Fibroblast of gingiva (primary cell): ENCODE results near the gene SPECC1.
"Not testable (repeated sequence)": the region's sequence is repeated elsewhere in the genome, so short reads cannot be mapped to it uniquely, and the experiment has no call there.

Experiments
- DNase-seq: peaks from one replicate; pipeline ENCODE4 v3.0.0-alpha.2; 2011; ENCODE audit warnings: low read depth

The SPECC1 gene

DNA sequence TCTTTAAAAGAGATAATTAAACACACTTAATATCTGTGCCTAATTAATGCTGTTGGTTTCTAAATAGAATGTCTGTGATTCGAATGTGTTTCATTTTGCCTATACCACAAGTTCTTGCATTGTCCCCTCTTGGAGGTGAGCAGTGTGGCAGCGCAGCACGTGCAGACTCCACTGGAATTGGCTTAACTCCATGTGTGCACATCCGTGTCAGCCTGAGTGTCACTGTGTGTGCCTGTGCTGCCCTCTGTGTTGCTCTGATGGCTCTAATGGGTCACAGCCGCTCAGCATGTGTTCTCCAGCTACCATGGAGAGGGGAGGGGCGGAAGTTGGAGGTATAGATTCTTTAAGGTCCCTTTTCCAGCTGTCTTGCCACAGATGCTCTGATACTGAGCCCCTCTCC, 226.6 kb downstream of the SPECC1 start:
- DNase-seq: no peak

DNA sequence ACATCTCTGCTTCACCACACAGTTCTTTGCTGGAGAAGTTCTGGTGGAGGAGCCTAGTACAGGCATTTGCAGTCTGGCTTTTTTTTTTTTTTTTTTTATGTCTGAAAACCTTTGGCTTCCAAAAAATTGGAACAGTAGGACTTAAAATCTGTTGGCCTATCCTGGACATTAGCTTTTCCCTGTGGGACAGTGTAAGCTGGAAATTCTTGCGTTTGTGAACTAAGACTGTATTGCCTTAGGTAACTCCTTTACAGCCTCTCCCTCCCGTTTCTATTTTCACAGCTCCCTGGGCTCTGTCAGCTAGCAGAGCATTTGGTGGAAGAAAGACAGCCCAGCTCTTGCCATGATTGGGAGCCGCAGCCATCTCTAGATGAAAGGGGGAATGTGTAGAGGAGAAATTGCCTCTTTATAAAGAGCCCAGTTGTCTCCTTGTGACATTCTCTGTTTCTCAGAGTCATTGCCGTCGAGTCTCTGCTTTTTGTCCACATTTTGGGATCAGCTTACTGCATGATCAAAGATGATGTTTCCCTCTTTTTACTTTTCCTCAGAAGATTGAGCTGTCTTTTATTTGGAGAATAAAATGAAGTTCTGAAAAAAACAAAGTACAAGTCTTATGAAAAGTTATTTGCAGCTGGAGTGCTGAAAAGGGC, 227.5 kb downstream of the SPECC1 start:
- no peak for DNase-seq

DNA sequence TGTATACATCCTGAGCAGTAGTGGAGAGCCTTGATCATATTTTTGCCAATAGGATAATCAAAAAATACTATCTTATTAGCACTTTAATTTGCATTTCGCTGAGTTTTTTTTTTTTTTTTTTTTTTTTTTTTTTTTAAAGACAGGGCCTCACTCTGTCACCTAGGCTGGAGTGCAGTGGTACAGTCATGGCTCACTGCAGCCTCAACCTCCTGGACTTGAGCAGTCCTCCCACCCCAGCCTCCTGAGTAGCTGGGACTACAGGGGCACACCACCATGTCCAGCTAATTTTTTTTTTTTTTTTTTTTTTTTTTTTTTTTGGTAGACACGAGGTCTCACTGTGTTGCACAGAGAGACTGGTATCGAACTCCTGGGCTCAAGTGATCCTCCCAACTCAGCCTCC, 230.6 kb downstream of the SPECC1 start:
- not testable (repeated sequence) for DNase-seq

DNA sequence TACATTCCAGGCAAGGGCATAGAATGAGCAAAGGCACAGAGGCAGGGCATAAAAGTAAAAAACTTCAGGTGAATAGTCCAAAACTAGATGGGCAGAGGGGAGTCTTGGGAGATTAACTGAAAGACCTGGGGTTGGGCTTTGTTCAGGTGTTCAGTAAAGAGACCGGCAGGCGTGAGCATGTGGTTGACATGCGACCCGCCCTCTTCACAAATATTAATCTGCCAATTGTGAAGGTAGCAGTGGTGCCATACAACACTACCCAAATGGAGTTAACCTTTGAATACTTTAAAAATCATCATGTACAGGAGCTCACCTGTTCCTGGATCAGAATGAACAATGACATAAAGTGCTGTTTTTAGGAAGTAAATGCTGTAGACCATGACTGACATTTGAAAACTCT, 232.7 kb downstream of the SPECC1 start:
- DNase-seq: no peak

DNA sequence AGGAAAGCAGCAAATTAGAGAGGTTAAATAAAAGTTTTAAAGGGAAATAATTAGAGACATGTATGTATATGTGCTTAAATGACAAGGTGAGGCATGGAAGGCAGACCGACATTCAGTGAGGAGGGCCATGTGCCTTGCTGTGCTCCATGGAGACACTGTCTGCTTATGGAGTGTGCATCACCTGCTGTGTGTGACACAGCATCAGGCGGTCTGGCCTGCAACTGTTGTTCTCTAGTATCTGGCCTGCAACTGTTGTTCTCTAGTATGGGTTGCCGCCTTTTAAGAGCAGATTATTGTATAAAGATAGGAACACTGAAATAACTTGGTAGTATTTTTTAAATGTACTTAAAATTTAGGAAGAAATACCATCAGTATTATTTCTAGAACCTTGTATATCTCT, 233.1 kb downstream of the SPECC1 start:
- DNase-seq: no peak

DNA sequence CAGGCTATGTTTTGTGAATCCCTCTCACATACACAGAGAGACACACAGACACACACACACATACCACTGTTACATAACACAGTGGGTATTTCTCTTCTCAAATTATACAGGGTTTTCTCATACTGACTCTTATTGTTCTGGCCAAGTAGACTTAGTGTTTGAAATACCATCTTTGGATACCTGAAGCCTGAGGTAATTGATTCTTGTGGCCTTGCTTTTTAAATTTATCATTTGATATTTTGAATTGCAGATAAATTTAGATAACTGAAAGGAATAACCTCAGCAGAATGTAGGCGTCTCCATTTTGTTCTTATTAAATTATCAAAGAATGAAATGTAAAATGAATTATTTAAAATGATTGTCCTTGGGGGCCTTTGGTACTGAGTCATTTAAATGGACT, 234.4 kb downstream of the SPECC1 start:
- no peak for DNase-seq

GRCh38 chr17:20244671-20245070, 235.5 kb downstream of the SPECC1 start:
- DNase-seq: peak; percentile 14

GRCh38 chr17:20246692-20247091, 237.5 kb downstream of the SPECC1 start:
- no peak for DNase-seq

DNA sequence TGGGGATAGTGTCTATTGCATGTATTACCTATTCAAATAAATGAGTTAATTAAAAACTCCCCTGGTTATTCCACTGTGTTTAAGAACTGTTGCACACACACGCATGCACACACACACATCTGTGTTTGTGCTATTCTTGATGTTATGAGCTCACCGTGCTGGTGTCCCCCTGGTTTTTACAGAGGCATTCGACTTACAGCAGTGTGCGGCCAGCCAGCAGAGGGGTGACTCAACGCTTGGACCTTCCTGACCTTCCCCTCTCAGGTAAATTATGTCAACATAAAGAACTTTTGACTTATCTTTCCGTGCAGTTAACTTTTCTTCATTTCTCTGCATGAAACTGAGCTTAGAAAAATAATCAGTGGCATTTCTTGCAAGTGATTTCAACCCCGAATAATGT, 244.2 kb downstream of the SPECC1 start:
- no peak for DNase-seq

DNA sequence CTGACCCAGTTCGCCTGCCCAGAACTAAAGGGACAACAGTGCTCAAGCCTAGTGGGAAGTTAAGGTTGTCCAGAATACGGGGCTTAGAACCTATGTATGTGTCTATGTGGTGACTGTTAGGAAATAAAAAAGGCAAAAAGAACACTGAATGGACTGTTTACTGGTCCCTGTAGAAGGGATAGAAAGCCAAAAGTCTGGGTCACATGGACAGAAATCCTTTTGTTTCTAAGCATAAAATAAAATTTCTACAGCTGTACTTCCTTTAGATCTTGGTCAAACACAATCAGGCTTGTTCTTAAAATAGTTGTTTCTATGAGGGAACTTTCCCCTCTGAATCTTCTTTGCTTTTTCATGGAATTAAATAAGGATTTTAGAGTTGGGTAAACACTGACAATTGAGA, 245.4 kb downstream of the SPECC1 start:
- DNase-seq: no peak

GRCh38 chr17:20256144-20256543, 247.0 kb downstream of the SPECC1 start:
- DNase-seq: no peak

- DNase-seq: no peak
Observed at GRCh38 chr17:20257008-20257407, 247.8 kb downstream of the SPECC1 start.

- no peak for DNase-seq
Observed at GRCh38 chr17:20257798-20258197, 248.6 kb downstream of the SPECC1 start.

- no peak for DNase-seq
Observed at GRCh38 chr17:20259668-20260067, 250.5 kb downstream of the SPECC1 start.

DNA sequence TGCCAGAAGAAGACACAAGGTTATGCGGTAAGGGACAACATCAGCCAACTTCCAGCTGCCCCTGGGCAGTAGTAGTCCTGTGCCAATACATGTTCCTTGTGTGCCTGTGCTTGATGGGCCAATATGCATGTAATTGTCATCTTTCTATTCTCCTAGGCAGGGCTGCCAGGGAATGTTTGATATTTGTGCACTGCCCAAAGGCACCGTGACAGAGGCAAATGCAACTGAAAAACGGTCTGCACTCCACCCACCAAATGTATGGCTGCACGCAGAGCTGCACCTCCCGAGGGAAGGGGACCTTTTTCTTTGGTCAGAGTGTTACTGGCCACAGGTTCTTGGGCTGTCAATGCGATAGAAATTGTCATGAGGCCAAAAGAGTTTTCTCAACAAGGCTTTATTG, 251.1 kb downstream of the SPECC1 start:
- DNase-seq: no peak

DNA sequence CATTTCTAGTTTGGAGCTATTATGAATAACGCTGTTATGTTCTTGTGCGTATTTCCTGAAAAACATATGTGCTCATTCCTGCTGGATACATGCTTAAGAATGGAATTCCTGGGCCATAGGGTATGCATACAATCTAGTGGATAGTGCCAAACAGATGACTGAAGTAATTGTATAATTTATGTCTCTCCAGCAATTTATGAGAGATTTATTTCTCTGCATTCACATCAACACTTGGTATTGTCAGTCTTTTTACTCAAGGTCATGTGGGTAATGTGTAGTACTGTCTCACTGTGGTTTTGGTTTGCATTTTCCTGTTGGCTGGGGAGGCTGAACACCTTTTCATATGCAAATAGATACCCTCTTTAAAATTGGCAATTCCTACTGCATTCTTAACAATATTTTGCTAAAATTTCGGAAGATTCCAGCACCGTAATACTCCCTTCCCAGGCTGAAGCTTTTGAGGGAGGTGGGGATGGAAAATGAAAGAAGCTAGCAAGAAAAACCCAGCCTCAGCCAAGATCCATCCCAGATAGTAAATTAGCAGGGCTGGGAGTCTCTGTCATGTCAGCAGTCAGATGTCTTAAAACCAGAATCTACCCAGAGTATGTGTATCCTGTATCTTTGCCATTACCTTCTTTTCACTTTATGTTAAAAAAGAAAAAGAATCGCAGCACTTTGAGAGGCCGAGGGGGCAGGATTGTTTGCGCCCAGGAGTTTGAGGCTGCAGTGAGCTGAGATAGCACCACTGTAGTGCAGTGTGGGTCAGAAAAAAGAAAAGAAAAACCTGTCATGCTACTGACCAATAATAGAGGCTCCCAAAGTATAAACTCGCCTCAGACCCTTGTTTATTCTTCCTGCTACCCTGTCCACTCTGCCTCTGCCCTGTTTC, 253.3 kb downstream of the SPECC1 start:
- no peak for DNase-seq

- not testable (repeated sequence) for DNase-seq
Observed at GRCh38 chr17:20263115-20263433, 253.9 kb downstream of the SPECC1 start.

- DNase-seq: no peak
Observed at GRCh38 chr17:20263595-20263994, 254.4 kb downstream of the SPECC1 start.

- DNase-seq: no peak
Observed at GRCh38 chr17:20264996-20265395, 255.8 kb downstream of the SPECC1 start.

DNA sequence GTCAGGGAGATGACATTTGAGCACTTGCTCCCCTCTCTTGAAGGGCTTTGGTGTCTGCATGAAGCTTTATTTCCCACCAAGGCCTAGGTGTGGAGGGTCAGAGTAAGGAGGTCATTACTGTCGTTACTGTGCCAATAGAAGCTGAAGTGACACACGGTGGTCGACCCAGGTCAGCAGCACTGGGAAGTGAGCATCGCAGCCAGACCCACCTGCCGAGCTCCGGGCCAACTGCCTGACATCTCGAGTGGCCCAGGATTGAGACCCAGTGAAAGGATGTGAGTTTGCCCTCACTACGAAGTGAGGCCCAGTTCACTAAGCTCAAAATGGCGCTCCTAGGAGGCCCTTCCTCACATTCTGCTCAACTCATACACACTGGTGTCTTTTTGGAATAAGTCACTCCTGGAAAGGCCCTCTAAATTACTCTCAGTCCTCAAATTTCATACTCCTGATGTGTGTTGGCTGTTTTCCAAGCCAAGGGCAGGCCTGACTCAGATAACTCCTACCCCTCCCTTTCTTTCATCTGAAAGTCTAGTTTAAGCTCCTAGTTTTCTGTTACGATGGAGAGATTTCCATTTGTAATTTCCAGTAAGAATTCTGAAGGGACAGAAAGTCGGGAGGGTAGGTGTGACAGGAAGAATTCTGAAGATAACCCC, 257.8 kb downstream of the SPECC1 start:
- DNase-seq: peak; percentile 13

GRCh38 chr17:20267459-20267842, 258.3 kb downstream of the SPECC1 start:
- no peak for DNase-seq

DNA sequence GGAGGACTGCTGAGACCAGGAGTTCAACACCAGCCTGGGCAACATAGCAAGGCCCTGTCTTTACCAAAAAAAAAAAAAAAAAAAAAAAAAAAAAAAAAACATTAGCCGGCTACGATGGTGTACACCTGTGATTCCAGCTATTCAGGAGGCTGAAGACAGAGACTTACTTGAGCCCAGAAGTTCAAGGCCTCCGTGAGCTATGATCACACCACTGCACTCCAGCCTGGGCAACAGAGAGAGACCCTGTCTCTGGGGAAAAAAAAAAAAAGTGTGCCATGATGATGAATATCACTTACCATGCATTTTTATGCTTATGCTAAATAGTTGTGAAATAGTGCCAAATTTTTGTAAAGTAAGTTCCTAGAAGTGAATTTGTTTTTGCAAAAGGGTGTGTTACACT, 261.2 kb downstream of the SPECC1 start:
- DNase-seq: no peak

DNA sequence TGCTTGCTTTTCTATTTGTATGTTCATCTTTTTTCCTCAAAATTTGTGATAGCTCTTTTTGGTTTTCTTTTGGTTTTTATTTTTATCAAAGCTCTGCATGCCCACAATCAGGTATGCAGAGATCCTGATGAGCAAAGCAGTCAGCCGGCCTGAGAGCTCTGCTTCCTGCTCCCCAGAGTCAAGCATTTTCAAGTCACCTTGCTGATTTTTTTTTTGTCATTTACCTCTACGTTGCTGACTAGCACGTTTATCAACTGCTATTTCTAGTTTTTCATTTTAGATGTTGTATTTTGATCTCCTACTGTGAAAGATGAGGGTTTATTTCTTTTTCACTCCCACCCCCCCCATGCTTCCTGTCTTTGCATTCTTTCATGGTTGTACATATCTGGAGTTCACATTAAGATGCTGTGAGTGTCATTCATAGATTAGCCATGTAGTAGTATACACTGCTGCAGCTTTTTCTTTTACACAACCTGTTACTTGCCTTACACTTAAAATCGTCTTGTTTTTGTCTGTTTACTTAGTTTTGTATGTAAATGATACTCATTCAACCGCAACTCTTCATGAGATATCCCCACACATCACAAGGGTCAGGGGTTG, 262.0 kb downstream of the SPECC1 start:
- no peak for DNase-seq
